Subcutaneous abdominal adipose tissue (tissue), 5 donors: ENCODE data around the gene ADPRHL1.

Experiments used
- H3K27ac ChIP-seq: one replicate; pipeline ENCODE4 v1.7.0; 2013; ENCODE audit warnings: low read depth, mild to moderate bottlenecking, inconsistent platforms, low read length, moderate library complexity
- H3K27me3 ChIP-seq, 5 donors: one replicate each; pipeline ENCODE4 v1.7.0; 2013; ENCODE audit warnings: low read length in 5 of 5, inconsistent platforms in 1 of 5; ENCODE audit not compliant: control insufficient read depth in 5 of 5, insufficient read depth in 4 of 5
- H3K36me3 ChIP-seq, 5 donors: one replicate each; pipeline ENCODE4 v1.7.0; 2013; ENCODE audit warnings: low read length in 5 of 5; ENCODE audit not compliant: control insufficient read depth in 5 of 5, insufficient read depth in 5 of 5
- H3K4me1 ChIP-seq, 5 donors: one replicate each; pipeline ENCODE4 v1.7.0; 2013; ENCODE audit warnings: low read length in 5 of 5, mild to moderate bottlenecking in 3 of 5, moderate library complexity in 1 of 5; ENCODE audit not compliant: control insufficient read depth in 5 of 5, insufficient read depth in 5 of 5
- H3K4me3 ChIP-seq, 5 donors: one replicate each; pipeline ENCODE4 v1.7.0; 2013; ENCODE audit warnings: low read length in 5 of 5, low read depth in 1 of 5
- H3K9ac ChIP-seq, 5 donors: one replicate each; pipeline ENCODE4 v1.7.0; 2013; ENCODE audit warnings: low read length in 5 of 5, mild to moderate bottlenecking in 4 of 5, moderate library complexity in 3 of 5
- H3K9me3 ChIP-seq, 5 donors: one replicate each; pipeline ENCODE4 v1.7.0; 2013; ENCODE audit warnings: low read length in 5 of 5; ENCODE audit not compliant: control insufficient read depth in 5 of 5
- donor health status: healthy.
- donor health status: healthy.
- donor health status: healthy.
- donor health status: healthy.
- donor health status: healthy.

ADPRHL1 gene

DNA sequence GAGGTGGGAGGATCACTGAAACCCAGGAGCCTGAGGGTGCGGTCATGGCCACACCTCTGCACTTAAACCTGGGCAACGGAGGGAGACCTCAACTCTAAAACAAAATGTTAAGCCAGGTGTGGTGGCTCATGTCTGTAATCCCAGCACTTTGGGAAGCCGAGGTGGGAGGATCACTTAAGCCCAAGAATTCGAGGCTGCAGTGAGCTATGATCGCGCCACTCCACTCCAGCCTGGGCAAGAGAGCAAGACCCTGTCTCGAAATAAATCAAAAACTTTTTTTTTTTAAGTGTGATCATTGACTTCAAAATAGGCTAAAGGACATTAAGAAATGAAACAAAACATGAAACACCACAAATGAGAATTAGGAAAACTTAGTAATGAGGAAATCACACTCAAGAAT is 16.3 kb upstream of the ADPRHL1 start:
- H3K27ac ChIP-seq: no peak overlapping the region

DNA sequence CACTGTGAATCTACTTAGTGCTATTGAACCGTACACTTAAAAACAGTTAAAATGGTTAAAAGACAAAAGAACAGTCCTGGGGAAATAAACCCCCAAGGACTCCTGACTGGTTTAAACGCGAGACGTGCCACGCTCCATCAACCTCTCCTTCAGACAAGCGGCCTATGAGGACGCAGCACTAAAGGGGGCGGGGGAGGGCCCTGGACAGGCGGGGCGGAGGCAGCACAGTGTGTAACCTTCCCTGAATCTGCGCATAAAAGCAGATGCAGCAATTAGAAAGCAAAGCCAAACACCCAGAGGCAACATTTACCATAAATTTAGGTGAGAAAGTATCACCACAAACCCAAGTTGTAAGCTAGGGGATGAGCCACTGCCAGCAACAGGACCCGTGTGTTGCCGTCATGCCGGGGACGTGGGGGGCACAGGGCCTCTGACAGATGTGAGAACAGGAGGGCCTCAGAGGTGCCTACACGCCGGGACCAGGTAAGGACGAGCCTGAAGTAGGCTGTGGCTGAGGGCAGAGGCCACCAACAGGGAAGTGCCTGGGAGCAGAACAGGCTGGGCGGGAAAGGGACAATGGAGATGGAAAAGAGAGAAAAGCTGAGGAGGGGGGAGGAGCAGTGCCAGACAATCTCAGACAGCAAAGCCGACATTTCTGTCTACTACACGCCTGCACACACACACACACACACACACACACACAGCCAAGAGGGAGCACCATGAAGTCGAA is 15.3 kb upstream of the ADPRHL1 start:
- Histone ChIP-seq H3K4me3 (no peak overlapping the region), H3K9ac (no peak overlapping the region), H3K36me3 (peaks cover 5 to 25% (median 14%) of the 10 kb centered on the region in 5 donors), H3K27me3 (no peaks in the 10 kb centered on the region), H3K27ac (no peak overlapping the region), H3K9me3 (no peaks in the 10 kb centered on the region), H3K4me1 (peaks cover 0 to 18% (median 0%) of the 10 kb centered on the region in 5 donors)

More for the DNA sequence above, 16.3 kb upstream of the ADPRHL1 start:
- Histone ChIP-seq H3K9me3 (no peaks in the 10 kb centered on the region), H3K27me3 (no peaks in the 10 kb centered on the region), H3K9ac (no peak overlapping the region), H3K4me1 (peaks cover 0 to 27% (median 5%) of the 10 kb centered on the region in 5 donors), H3K36me3 (peaks cover 5 to 24% (median 17%) of the 10 kb centered on the region in 5 donors), H3K4me3 (no peak overlapping the region)

DNA sequence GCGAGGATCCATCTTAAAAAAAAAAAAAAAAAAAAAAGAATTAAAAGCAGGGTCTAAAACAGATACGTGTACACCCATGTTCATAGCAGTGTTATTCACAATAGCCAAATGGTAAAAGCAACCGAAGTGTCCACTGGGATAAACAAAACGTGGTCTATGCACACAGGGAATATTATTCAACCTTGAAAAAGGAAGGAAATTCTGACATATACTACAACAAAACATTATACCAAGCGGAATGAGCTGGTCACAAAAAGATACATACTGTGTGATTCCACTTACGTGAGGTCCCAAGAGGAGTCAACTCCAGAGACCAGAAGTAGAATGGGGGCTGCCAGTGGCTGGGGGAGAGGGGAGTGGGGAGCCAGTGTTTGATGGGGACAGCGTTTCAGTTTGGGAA is 14.7 kb upstream of the ADPRHL1 start:
- Histone ChIP-seq H3K4me3 (no peak overlapping the region), H3K27me3 (no peaks in the 10 kb centered on the region), H3K9ac (no peak overlapping the region), H3K9me3 (no peaks in the 10 kb centered on the region), H3K36me3 (peaks cover 5 to 24% (median 16%) of the 10 kb centered on the region in 5 donors), H3K4me1 (peaks cover 0 to 15% (median 0%) of the 10 kb centered on the region in 5 donors), H3K27ac (no peak overlapping the region)

DNA sequence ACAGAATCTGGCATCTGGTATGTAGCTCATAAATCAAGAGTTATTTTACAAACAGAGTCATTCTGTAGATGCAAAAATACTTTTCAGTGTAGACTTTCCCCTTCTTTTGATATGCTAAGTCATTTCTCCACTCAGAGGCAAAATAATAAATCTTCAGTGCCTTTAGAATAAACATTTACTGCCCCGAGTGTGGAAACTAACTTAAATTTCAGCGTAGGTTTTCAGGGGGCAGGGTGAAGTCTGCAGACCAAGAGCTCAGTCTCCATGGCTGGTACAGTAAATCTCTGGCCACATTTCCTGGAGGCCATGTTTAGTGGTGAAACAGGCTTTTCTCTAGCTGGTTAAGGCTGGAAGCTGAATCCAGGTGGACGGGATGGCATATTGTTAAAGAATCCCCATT is 13.1 kb upstream of the ADPRHL1 start:
- Histone ChIP-seq H3K9me3 (no peaks in the 10 kb centered on the region), H3K27ac (no peak overlapping the region), H3K9ac (no peak overlapping the region), H3K36me3 (peaks cover 8 to 27% (median 13%) of the 10 kb centered on the region in 5 donors), H3K27me3 (no peaks in the 10 kb centered on the region), H3K4me1 (peaks cover 0 to 1% (median 0%) of the 10 kb centered on the region in 5 donors), H3K4me3 (no peak overlapping the region)

DNA sequence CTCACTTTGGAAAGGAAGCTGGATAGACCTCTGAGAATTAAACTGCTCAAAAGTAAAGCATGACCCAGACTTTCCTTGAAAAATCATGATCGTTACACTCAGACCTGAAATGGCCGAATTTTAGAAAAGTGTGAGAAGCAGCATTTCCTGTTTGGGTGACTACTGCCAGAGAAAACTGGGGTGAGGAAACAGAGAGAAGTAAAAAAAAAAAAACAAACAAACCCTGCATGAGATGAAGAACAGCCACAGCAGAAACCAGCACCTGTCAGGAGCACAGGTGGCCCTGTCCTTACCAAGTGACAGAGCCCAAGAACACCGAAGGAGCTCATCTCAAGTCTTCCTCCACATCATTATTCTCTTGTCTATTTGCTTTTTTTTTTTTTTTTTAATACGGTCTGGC is 12.0 kb upstream of the ADPRHL1 start:
- no peak overlapping the region for H3K4me3 ChIP-seq
- H3K9me3 ChIP-seq: no peaks in the 10 kb centered on the region
- H3K36me3 ChIP-seq: peaks cover 8 to 37% (median 20%) of the 10 kb centered on the region in 5 donors
- no peaks in the 10 kb centered on the region for H3K27me3 ChIP-seq
- no peak overlapping the region for H3K27ac ChIP-seq
- H3K9ac ChIP-seq: no peak overlapping the region
- no peaks in the 10 kb centered on the region for H3K4me1 ChIP-seq

DNA sequence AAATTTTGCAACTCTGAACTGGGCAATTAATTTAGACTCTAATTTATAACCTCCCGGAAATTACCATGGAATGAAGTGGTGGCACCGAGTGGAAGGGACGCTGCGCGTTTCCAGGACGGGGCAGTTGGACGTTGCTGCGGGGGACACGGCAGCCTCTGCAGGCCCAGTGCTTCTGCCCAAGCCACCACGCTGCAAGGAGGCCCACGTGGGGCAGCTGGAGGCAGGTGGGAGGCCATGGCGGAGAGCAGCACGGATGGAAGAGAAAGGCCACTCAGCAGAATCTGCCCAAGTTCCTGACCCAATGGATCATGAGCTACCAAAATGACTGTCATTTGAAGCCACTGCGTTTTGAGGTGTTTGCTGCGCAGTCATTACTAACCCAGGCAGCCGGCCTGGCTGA is 11.2 kb upstream of the ADPRHL1 start:
- Histone ChIP-seq H3K27me3 (no peaks in the 10 kb centered on the region), H3K36me3 (peaks cover 8 to 41% (median 28%) of the 10 kb centered on the region in 5 donors), H3K4me1 (no peaks in the 10 kb centered on the region), H3K4me3 (no peak overlapping the region), H3K27ac (no peak overlapping the region), H3K9me3 (no peaks in the 10 kb centered on the region), H3K9ac (no peak overlapping the region)

DNA sequence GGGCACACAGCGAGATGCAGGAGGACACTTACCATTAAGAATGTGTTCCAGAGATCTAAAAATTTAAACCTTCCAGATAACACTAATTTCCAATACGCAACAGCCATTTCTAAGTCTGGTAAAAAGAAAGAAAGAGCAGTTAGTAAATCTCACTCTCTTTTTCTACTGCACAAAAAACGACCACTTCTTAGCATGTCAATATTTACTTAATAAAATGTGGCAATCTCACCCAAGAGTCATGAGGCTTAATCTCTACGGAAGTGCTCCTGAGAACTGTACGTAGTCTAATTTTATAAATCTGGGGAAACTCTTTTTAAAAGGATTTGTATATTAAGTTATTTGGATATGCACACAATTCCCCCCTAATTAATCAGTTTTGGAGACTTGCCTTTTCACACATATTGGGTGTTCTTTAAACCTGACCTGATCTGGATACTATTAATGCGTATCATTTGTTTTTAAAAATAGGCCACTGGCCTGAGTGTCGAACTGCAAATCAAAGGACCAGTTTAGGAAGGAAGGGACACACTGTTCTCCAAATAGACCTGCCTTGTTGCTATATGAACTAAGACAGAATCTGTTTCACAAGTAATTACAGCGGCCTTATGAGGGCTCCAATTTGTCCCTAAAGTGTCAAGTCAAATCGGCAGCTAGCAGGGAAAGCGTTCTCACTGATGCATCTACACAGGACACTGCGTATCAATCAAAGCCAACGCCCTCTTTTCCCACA is 7.9 kb upstream of the ADPRHL1 start:
- Histone ChIP-seq H3K4me3 (no peak overlapping the region), H3K36me3 (peaks cover 3 to 56% (median 49%) of the 10 kb centered on the region in 5 donors), H3K4me1 (no peaks in the 10 kb centered on the region), H3K27ac (no peak overlapping the region), H3K9ac (no peak overlapping the region), H3K27me3 (no peaks in the 10 kb centered on the region), H3K9me3 (no peaks in the 10 kb centered on the region)

DNA sequence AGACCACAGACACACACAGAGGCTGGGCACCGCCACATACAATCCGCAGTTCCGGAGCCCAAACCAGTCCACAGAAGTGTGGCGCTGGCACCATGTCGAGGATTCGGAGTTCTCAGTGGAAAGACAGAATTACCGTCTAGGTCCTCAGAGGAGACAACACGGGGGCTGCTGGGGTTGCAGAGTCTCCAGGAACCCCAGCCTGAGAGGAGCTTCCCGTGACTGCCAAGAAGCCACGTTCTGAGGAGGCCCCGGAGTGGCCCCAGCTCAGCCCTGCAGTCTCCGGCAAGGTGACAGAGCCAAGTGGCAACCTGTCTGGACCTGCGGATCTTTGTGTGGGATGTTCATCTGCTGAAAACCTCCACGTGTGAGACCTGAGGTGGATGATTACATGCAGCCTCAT is 7.3 kb upstream of the ADPRHL1 start:
- H3K4me1 ChIP-seq: no peaks in the 10 kb centered on the region
- H3K27ac ChIP-seq: no peak overlapping the region
- no peaks in the 10 kb centered on the region for H3K9me3 ChIP-seq
- no peak overlapping the region for H3K4me3 ChIP-seq
- H3K36me3 ChIP-seq: peaks cover 3 to 62% (median 52%) of the 10 kb centered on the region in 5 donors
- no peak overlapping the region for H3K9ac ChIP-seq
- no peaks in the 10 kb centered on the region for H3K27me3 ChIP-seq

DNA sequence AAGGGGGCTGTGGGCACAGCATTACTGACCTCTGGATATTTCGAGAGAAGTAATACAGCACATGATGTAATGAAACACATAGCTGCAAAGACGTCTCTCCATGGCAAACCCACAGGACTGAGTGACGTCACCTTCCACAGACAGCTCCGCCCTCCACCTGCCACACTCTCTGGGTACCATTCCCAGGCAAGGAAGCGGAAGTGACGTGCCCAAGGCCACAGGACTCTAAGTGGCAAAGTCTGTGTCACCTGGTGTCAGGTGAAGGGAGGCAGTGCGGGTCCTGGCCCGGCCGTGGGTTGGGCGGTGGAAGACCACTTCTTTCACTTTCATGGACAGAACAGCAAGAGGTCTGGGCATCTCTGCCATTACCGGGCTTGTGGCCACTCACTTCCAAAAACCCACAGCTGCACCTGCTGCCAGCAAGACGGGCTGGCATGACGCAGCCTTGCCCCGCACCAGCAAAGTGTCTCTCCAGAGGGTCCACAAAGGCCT is 6.8 kb upstream of the ADPRHL1 start:
- no peak overlapping the region for H3K4me3 ChIP-seq
- H3K36me3 ChIP-seq: peaks cover 3 to 67% (median 57%) of the 10 kb centered on the region in 5 donors
- H3K27ac ChIP-seq: no peak overlapping the region
- no peak overlapping the region for H3K9ac ChIP-seq
- H3K4me1 ChIP-seq: no peaks in the 10 kb centered on the region
- H3K9me3 ChIP-seq: no peaks in the 10 kb centered on the region
- no peaks in the 10 kb centered on the region for H3K27me3 ChIP-seq
